Stimulated activated CD8-positive, alpha-beta memory T cell treated with anti-CD3 and anti-CD28 coated beads, Interleukin-4, amount 100 ng/mL, for 24 hours (primary cell): ENCODE results near the gene AHDC1.

Experiments
- DNase-seq: peaks from one replicate; pipeline ENCODE4 v3.0.0-alpha.2; 2020; ENCODE audit warnings: low read depth

Gene AHDC1

GRCh38 chr1:27615346-27616192 lies 11.6 kb upstream of the AHDC1 start:
- no peak for DNase-seq

DNA sequence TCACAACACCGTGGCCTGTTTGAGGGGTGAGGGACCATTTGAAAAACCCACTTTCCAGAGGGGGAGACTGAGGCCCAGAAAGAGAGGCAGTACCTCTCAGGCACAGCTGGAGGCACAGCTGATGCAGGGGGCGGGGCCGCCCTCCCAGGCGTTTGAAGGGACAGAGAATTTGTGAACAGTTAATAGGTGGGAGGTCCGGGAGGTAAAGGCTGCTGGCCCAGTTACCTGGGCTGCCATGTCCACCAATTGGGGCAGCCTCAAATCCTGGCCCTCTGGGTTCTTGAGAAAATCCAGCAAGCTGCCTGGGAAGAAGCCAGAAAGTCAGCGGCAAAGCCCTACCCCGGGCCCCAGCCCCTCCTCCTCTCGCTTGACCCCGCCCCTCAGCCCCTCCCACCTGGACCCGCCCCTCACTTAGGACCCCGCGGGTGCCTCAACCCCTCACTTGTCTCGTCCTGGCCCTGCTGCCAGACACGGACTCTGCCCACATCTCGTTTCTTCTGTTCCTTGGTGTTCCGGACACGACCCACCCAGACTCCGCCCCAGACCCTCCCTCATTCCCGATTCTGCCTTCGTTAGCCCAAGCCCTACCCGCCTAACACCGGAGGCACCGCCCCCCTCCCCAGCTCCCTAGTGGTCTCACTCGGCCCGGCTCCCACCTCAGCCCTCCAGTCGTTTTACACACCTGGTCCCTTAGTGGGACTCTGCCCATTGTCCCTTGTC lies 10.8 kb upstream of the AHDC1 start:
- DNase-seq, result no peak

DNA sequence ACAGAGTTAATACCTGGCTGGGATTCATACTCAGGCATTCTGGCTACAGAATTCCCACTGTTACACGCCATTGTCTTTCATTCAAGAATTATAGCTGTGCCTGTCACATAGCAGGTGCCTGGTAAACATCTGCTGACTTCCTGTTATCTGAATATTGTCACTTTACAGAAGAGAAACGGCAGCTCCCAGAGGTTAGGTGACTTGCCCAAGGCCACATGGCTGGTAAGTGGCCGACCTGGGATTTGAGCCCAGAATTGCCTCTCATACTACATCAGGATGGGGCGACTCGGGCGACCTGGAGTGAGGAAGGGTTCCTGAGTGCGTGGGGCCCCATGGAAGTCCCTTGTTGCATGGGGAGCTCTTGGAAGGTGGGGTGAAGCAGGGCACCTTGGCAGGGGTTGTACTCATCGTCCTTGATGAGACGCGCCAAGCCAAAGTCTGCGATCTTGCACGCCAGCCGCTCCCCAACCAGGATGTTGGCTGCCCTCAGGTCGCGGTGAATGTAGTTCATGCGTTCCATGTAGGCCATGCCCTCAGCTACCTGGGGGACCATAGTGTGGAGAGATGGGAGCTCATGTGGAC lies 10.2 kb upstream of the AHDC1 start:
- DNase-seq, result no peak

GRCh38 chr1:27612718-27613117 lies 8.8 kb upstream of the AHDC1 start:
- no peak for DNase-seq

- no peak for DNase-seq
Observed at GRCh38 chr1:27611450-27611849, 7.5 kb upstream of the AHDC1 start.

DNA sequence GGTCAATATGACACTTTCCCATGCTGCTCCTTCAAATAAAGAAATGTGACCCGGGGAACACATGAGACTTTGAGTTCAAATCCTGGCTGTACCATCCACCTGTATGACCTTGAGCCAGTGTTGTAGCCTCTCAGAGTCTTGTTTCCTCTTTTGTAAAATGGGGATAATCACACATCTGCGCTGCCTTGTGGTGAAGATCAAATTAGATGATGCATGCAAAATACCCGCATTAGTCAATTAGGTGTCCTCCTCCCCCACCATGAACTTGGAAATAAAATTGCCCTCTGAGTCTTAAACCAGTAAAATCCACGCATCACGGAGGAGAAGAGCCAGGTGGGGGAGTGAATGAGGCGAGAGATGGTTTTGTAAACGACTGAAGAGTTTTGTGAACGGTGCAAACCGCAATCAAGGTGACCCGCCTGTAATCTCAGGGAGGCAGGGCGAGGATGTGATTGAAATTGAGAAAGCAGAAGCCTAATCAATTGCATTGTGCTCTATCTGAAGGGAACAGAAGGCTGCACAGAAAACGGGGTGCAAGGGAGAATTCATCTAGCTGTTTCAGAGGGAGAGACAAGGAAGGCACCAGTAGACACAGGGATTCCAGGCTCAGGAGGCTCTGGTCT lies 5.8 kb upstream of the AHDC1 start:
- no peak for DNase-seq

DNA sequence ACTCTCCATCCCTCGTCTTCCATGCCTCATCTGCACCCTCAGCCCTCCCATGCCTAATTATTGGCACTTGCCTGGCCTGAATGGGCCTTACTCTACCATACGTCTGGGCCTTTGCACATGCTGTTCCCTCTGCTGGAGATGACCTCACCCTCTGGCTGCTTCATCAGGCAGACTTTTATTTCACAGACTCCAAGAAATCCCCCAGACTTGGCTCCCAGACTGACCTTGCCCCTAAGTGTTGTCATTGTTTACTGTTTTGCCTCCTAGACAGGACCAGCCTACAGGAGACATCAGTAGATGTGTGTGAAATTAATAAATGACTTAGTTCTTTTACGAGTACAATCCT lies 5.2 kb upstream of the AHDC1 start:
- no peak for DNase-seq

DNA sequence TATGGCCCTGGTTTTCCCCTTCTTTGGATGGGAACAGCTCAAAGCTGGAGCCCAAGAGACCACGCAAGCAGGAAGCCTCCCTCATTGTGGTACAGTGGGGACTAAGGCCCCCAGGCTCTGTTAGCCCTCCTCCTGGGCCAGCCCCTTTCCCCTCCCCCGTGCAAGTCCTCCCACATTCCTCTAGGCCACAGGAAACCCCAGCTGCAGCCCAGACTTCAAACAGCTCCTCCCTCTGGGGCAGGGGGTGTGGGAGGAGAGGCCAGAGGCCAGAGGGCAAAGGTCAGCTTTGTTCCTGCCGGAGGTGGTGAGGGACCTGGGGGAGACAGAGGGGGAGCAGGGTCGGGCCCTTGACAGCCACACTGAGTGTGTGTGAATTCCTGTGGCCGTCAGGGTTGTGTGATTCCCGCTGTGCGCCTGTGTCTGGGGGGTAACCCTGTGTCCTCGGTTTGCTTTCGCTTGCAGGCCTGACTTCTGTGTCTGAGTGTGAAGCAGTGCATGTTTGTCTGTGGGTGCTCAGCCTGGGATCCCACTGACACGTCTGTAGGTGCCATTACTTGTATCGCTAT lies 3.4 kb upstream of the AHDC1 start:
- DNase-seq, result no peak

- no peak for DNase-seq
Observed at GRCh38 chr1:27606708-27607238, 2.8 kb upstream of the AHDC1 start.

GRCh38 chr1:27605796-27606707 lies 2.1 kb upstream of the AHDC1 start:
- DNase-seq, result no peak

- DNase-seq, result no peak
Observed at GRCh38 chr1:27605300-27605766, 1.4 kb upstream of the AHDC1 start.

DNA sequence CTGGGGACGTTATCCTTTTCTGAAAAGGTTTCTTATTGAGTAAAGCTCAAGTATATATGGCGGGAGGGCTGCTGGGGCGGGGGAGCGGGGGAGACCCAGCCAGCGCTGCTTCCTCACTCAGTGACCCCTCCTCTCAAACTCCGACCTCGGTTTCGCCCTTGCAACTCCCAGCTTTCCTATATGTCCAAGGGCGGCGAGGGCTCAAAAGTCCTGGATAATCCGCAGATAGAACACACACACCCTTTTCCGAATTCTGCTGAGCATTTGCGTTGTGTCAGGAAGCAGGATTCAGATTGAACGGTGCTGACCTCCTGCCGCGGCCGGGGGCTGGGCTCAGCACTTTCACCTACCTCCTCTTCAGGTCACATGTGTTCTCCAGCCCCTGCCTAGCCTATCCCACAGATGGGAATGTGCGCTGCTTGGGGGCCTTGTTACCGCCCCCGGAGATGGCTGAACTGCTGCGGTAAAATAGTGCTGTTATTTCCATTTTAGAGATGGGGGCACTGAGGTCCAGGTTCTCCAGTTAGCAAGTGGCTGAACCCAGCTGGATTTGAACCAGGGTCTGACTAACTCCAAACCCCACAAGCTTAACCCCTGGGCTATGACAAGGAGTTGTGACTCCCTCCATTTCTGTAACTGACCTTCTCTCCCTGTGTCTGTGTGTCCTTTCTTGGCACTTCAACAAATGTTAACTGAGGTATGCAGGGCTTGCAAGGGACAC lies 795 bp upstream of the AHDC1 start:
- no peak for DNase-seq

DNA sequence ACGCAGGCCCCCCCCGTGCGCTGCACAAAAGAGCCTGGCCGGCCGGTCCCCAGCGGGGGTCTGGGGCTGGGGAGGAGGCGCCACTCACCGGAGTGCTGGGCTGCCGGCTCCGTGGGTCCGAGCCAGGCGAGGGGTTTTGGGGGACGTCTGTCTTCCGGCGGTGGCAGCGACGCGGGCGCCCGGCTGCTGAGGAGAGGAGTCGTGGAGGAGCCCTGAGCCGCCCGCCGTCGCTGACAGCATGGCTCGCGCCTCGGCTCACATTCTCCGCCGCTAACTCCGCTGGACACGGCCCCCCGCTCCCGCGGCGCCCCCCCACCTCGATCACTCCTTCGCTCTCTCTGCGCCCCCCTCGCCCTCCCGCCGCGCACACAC lies 649 bp downstream of the AHDC1 start:
- no peak for DNase-seq

DNA sequence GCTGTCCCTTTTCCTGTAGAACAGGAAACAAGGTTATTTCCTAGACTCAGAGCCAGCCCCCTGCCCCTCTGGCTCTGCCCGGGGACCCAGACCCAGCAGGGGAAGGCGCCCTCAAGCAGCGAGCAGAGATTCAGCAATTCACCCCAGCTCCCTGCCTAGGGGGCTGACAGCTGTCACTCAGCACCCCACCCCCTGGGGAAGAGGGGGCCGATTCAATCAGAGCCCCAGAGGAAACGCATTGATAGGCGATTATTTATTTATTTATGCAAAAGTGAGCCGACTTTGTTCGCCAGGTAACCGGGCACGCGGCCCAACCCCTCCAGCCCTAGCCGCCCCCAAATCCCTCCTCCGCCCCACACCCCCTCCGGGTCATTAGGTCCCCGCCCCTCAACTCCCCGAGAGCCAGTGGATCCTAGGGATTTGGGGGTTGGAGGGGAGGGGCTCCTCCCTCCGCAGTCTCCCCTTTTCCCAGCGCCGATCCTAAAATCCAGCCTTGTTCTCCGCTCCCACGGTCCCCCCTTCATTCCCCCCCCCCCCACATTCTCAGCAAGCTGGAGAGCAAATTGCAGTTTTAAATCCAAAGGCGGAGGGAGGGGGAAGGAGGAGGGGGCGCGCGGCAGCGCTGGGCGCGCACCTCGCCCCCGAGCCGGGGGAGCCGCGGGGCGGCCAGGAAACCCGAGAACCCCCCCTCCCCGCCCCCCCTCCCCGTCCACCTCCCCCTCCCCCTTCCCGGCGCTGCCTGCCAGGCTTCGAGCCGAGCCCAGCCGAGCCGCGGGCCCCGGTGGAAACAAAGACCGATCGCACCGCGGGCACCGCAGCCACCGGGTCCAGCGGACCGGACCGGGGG lies 1.3 kb downstream of the AHDC1 start:
- no peak for DNase-seq

- no peak for DNase-seq
Observed at GRCh38 chr1:27601771-27602461, 2.0 kb downstream of the AHDC1 start.

- no peak for DNase-seq
Observed at GRCh38 chr1:27601321-27601770, 2.6 kb downstream of the AHDC1 start.

GRCh38 chr1:27600498-27601175 lies 3.3 kb downstream of the AHDC1 start:
- no peak for DNase-seq
